K562 (cell line): ENCODE data around the gene TIMM17A. TPM values are rescaled to one million over a fixed set of nuclear protein-coding genes. Genes with fewer than 3 reads are reported as not detected.
A peak's percentile ranks its signal among the peaks of the same experiment; 100 is the strongest.

Experiments
- ATAC-seq: fragments of 200-7000 bp; cut with Tn5 transposase; 3 replicates; pipeline ENCODE4 v1.9.1; 2020; ENCODE audit warnings: moderate library complexity
- BruUV-seq: library from RNA; stranded (reverse); fragments of 400-500 nt; replicated peaks from 2 replicates; lab custom pipeline; 2021; lab: Mats Ljungman, UMichigan
- CTCF ChIA-PET: fragments of 300-600 bp; formaldehyde crosslinking; extraction: SDS; loops from one replicate; lab custom pipeline; 2021; ENCODE audit warnings: low intra/inter-chr PET ratio; lab: Yijun Ruan, JAX
- POLR2A ChIA-PET: fragments of 300-600, 350-650 bp; sonication (Branson Sonifier 250); formaldehyde crosslinking; extraction: SDS; loops from one replicate; lab custom pipeline; 2021; ENCODE audit warnings: antibody characterized with exemption, inconsistent platforms; lab: Yijun Ruan, JAX
- DNase-seq, 4 experiments: peaks; one replicate each; pipeline versions ENCODE4 v3.0.0 to v3.0.0-alpha.2; 2011 to 2018; ENCODE audit warnings: low spot score in 3 of 4, mixed read lengths in 3 of 4; ENCODE audit errors: extremely low read depth in 1 of 4
- FAIRE-seq: peaks from 2 replicates; lab custom pipeline; 2011; peaks lifted over from hg19 to GRCh38; lab: Jason Lieb, UNC
- H2AFZ ChIP-seq: 2 replicates; pipeline ENCODE4 v1.6.0; 2011; ENCODE audit warnings: low read depth, low read length, control low read depth, inconsistent platforms
- H3K27ac ChIP-seq: fragments of 200-600 bp; 3 replicates; pipeline ENCODE4 v1.8.0; 2011; ENCODE audit warnings: low read depth, mild to moderate bottlenecking, control low read depth, inconsistent platforms, low read length, moderate library complexity, mixed read lengths; ENCODE audit errors: extremely low read depth
- H3K27me3 ChIP-seq, 2 experiments: fragments of 300-600 bp in 1 of 2; 2 replicates in 1 of 2; 3 replicates in 1 of 2; pipeline versions ENCODE4 v1.6.0 to v1.8.0; 2011; ENCODE audit warnings: inconsistent platforms in 2 of 2, low read length in 2 of 2, mild to moderate bottlenecking in 1 of 2, mixed read lengths in 1 of 2, moderate library complexity in 1 of 2; ENCODE audit not compliant: control insufficient read depth in 2 of 2, insufficient read depth in 2 of 2
- H3K36me3 ChIP-seq: fragments of 300-600 bp; 3 replicates; pipeline ENCODE4 v1.8.0; 2011; ENCODE audit warnings: mild to moderate bottlenecking, low read length, inconsistent platforms; ENCODE audit not compliant: control insufficient read depth, insufficient read depth
- H3K4me1 ChIP-seq, 2 experiments: fragments of 200-600 bp in 1 of 2; replicated peaks in 1 of 2; 2 replicates in 1 of 2; 3 replicates in 1 of 2; pipeline versions ENCODE4 v1.5.1 to v1.8.0; 2011; ENCODE audit warnings: inconsistent platforms in 2 of 2, low read length in 2 of 2, mild to moderate bottlenecking in 1 of 2, mixed read lengths in 1 of 2, moderate library complexity in 1 of 2; ENCODE audit not compliant: control insufficient read depth in 2 of 2, insufficient read depth in 2 of 2
- H3K4me2 ChIP-seq: 2 replicates; pipeline ENCODE4 v1.6.1; 2011; ENCODE audit warnings: low read length, control low read depth, inconsistent platforms, mixed read lengths; ENCODE audit not compliant: insufficient read depth
- H3K4me3 ChIP-seq: fragments of 200-600 bp; sonication (generic), shearing (Covaris generic); 2 replicates; pipeline ENCODE4 v1.5.1; 2016; ENCODE audit warnings: control low read depth, inconsistent platforms
- H3K79me2 ChIP-seq: fragments of 200-600 bp; 3 replicates; pipeline ENCODE4 v1.8.0; 2011; ENCODE audit warnings: low read length, inconsistent platforms; ENCODE audit not compliant: control insufficient read depth, insufficient read depth
- H3K9ac ChIP-seq, 2 experiments: 2 replicates each; pipeline versions ENCODE4 v1.6.0 to v1.6.1; 2011; ENCODE audit warnings: low read depth in 2 of 2, low read length in 2 of 2, control low read depth in 1 of 2, inconsistent platforms in 1 of 2, mild to moderate bottlenecking in 1 of 2, mixed read lengths in 1 of 2; ENCODE audit not compliant: insufficient read depth in 1 of 2
- H3K9me1 ChIP-seq: one replicate; pipeline ENCODE4 v1.6.0; 2011; ENCODE audit warnings: inconsistent platforms, mild to moderate bottlenecking, low read length, moderate library complexity; ENCODE audit not compliant: control insufficient read depth, insufficient read depth
- H3K9me3 ChIP-seq: replicated peaks from 2 replicates; pipeline ENCODE4 v1.5.1; 2011; ENCODE audit warnings: low read depth, low read length, inconsistent platforms; ENCODE audit not compliant: control insufficient read depth, insufficient read depth
- H4K20me1 ChIP-seq: replicated peaks from 2 replicates; pipeline ENCODE4 v1.6.1; 2011; ENCODE audit warnings: low read length, inconsistent platforms, mixed read lengths; ENCODE audit not compliant: control insufficient read depth, insufficient read depth
- ADNP ChIP-seq: fragments of 200-800 bp; sonication (Bioruptor generic); IDR thresholded peaks from 2 replicates; pipeline ENCODE4 v1.6.1; 2016; ENCODE audit warnings: missing genetic modification characterization, missing compliant biosample characterization
- ARID2 ChIP-seq: fragments of 450-650 bp; IDR thresholded peaks from 2 replicates; pipeline ENCODE4 v1.6.1; 2017; ENCODE audit warnings: antibody characterized with exemption, mild to moderate bottlenecking
- HES1 ChIP-seq: fragments of 450-650 bp; IDR thresholded peaks from 2 replicates; pipeline ENCODE4 v1.6.1; 2016; ENCODE audit warnings: low read depth, mild to moderate bottlenecking, moderate library complexity
- TEAD1 ChIP-seq, 2 experiments: fragments of 450-650 bp in 1 of 2; sonication (generic) in 1 of 2; formaldehyde crosslinking; IDR thresholded peaks; 2 replicates each; pipeline versions ENCODE4 v1.4.0 to v1.8.0; 2020 to 2022; ENCODE audit warnings: mild to moderate bottlenecking in 2 of 2, missing genetic modification reagents in 1 of 2
- TEAD2 ChIP-seq: fragments of 450-650 bp; IDR thresholded peaks from 2 replicates; pipeline ENCODE4 v1.6.1; 2016; ENCODE audit warnings: missing genetic modification characterization, control low read depth, missing compliant biosample characterization
- ZNF140 ChIP-seq: fragments of 250-450 bp; sonication (Bioruptor Pico); IDR thresholded peaks from 2 replicates; pipeline ENCODE4 v1.8.0; 2021; ENCODE audit warnings: moderate library complexity, mild to moderate bottlenecking, inconsistent platforms
- ZNF780A ChIP-seq: fragments of 250-450 bp; sonication (Bioruptor Pico); IDR thresholded peaks from 2 replicates; pipeline ENCODE4 v1.5.0; 2021; ENCODE audit warnings: mild to moderate bottlenecking
- WGBS: fragments of 100-300 bp; shearing (Covaris generic); methylation state at CpG from one replicate; pipeline ENCODE4 v1.1.6; 2016; ENCODE audit warnings: low coverage, mixed read lengths; ENCODE audit not compliant: insufficient coverage; ENCODE audit errors: missing lambda C conversion rate; 5-methylcytosine and 5-hydroxymethylcytosine counted together
- in situ Hi-C: fragments of 300-500 bp; cut with MboI; formaldehyde crosslinking; loops from 4 replicates; pipeline ENCODE4 v1.15.0; 2018; ENCODE audit warnings: inconsistent platforms, mixed read lengths
- intact Hi-C: fragments of 100-400 bp; cut with micrococcal nuclease; formaldehyde crosslinking; loops from 2 replicates; pipeline ENCODE4 v1.14.2; 2022
- polyA plus RNA-seq, 8 experiments: library from polyadenylated mRNA; depleted of rRNA in 4 of 8; stranded (reverse) in 5 of 8; unstranded in 3 of 8; fragments of >200 nt; fragmentation: Nextera tagmentation in 2 of 8; fragmentation: Illumina TruSeq in 1 of 8; extraction: Ambion mirVana in 2 of 8; extraction: Trizol in 1 of 8; gene quantifications; 2 replicates each; pipeline versions ENCODE4 v1.2.1 to v1.2.3, GENCODE V29; 2011 to 2014; ENCODE audit warnings: inconsistent platforms in 1 of 8, missing spikeins in 1 of 8
- total RNA-seq, 7 experiments: library from RNA; depleted of rRNA in 6 of 7; stranded (reverse); fragments of >200 nt in 6 of 7; fragmentation: Illumina TruSeq in 2 of 7; extraction: Trizol in 2 of 7; gene quantifications; 2 replicates each; pipeline versions ENCODE4 v1.2.1 to v1.2.3, GENCODE V29; 2011 to 2021; ENCODE audit warnings: low replicate concordance in 1 of 7
- TF ChIP-seq, protein P1 (sequence below): sonication (generic); formaldehyde crosslinking; IDR thresholded peaks from 2 replicates; pipeline ENCODE4 v1.8.0; 2022; ENCODE audit warnings: mild to moderate bottlenecking, missing genetic modification reagents
- TF ChIP-seq, protein P2 (sequence below): fragments of 250-450 bp; sonication (Bioruptor Pico); IDR thresholded peaks from 2 replicates; pipeline ENCODE4 v1.5.0; 2021; ENCODE audit warnings: mild to moderate bottlenecking, moderate library complexity

TIMM17A gene
- total and polyA plus RNA-seq, 9 of the 15 experiments (the other 6 are each of a cell fraction or from before 2014, with no cell fraction given): 116 to 744 (median 180) TPM

GRCh38 chr1:201982623-201983379 lies 27.5 kb downstream of the TIMM17A start, which contains the start of gene RNPEP:
TSS of gene RNPEP (plus strand) at chr1:201982648. CDS start at chr1:201982667, 19 bp downstream.
- in situ Hi-C loops (no loop called here), intact Hi-C loops (no loop called here)
- Histone ChIP-seq H3K9ac (peak within 1 kb of the TSS; percentile 91 to 99), H3K9me1 (no peaks in the 10 kb centered on the region), H3K79me2 (peaks cover 44% of the 10 kb centered on the region), H3K36me3 (peaks cover 25% of the 10 kb centered on the region; the same call in 2 of the 3 replicates), H3K9me3 (no peaks in the 10 kb centered on the region), H3K4me3 (peak within 1 kb of the TSS; percentile 99), H3K27ac (peak within 1 kb of the TSS; percentile 91), H3K27me3 (no peaks in the 10 kb centered on the region), H2AFZ (peak within 1 kb of the TSS; percentile 91), H3K4me2 (peak within 1 kb of the TSS; percentile 98), H3K4me1 (peaks cover 9 to 19% of the 10 kb centered on the region in 2 experiments; a peak in 4 of 5 replicates), H4K20me1 (peaks cover 10% of the 10 kb centered on the region; the same call in 1 of the 2 replicates)
- under 1% methylated on average over 41 of the region's 80 CpGs for WGBS
- FAIRE-seq (peak; percentile 84), DNase-seq (peak; percentile 82 to 89 (median 84)), ATAC-seq (peak; percentile 92)
- CTCF ChIA-PET: interaction anchor here (0.6 to 1.8 kb wide), 3 partner anchors 86 to 134 kb away, joined by 3 to 6 read pairs (median 4); no protein-coding TSS in a partner anchor
- BruUV-seq: no TSS peak
- POLR2A ChIA-PET: interaction anchor here (0.6 to 3.7 kb wide), 13 partner anchors 9 to 156 kb away, joined by 3 to 15 read pairs (median 5); partner anchors contain the start of gene TIMM17A
- TF ChIP-seq HES1 (no peak), ZNF140 (CRISPR knock-in tag) (no peak), TEAD1 (CRISPR knock-in tag; IDR thresholded peaks at IDR 0.05) (peak; percentile 2 to 88; a peak in 2 of 4 replicates), TEAD2 (tag) (no peak), ADNP (tag) (no peak), ARID2 (peak; percentile 59; the same call in 1 of the 2 replicates), ZNF780A (CRISPR knock-in tag) (no peak)
- TF ChIP-seq, protein P1, sequence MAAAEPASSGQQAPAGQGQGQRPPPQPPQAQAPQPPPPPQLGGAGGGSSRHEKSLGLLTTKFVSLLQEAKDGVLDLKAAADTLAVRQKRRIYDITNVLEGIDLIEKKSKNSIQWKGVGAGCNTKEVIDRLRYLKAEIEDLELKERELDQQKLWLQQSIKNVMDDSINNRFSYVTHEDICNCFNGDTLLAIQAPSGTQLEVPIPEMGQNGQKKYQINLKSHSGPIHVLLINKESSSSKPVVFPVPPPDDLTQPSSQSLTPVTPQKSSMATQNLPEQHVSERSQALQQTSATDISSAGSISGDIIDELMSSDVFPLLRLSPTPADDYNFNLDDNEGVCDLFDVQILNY (CRISPR knock-in tag): peak; percentile 86; the same call in 1 of the 2 replicates
- TF ChIP-seq, protein P2, sequence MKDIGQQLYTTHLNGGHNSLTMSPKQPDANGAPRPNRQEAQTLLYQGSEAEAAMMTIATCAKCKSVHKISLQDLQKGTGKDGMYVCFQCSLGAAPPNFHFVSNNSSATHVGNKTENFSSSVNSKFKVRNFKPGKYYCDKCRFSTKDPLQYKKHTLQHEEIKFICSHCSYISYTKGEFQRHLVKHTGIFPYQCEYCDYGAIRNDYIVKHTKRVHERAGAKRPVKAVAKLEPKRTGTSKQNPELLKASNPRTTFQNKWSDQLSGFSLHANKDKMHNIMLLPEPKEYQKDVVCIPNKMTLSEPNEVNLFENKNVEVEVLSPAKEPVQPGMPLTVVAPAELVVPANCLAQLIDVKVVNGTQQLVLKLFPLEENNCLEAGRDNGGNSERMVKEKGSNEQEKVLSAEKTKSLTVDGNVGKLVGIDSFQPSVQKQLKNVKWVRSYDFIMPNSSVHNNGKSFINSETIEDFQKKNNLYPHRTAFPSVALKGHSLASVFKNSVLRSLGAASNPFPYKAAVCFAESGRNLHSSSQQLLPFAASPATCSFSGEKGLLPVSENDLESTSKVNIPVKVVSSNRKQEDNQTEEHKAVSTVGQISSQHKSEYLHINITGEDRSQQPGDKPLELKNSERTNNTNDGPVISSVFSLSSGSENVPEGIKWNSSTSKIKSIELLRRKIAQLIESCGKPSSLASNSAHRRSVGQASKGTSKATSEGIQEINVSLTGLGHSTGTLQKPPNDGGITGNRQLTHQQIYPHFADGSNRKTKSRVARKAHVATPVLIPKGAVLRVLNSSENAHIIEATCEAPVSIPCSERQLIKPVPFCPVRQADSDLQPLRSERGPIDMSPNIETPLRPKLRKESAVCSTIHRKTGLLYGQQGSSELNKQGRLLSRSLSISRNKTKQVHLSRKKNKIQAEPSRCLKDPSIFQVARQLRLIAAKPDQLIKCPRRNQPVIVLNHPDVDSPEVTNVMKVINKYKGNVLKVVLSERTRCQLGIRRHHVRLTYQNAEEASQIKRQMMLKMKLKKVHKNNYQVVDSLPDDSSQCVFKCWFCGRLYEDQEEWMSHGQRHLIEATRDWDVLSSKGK (CRISPR knock-in tag): no peak
